ENCODE results near the gene NDFIP2. TPM values are rescaled to one million over a fixed set of nuclear protein-coding genes. Genes with fewer than 3 reads are reported as not detected.

Gene NDFIP2
- total RNA-seq, 4 donors from 2014 or later: 9.0 to 12.8 (median 10.2) TPM

DNA sequence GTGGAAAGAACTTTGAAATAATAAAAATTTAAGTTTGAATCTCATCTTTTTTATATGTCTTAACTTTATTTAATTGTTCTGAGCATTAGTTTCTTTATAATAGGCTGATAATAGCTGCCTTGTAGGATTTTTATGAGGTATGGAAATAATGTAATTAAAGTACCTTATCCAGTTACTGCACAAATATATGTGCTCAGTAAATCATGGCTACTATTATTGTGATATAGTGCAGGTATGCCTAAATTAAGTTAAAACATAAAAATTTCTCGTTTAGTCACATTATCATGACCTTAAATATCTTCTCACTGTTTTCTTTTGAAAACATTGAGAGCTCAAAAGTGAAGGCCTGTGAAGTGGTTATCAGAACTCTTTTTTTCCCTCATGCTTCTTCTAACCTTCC lies 62.9 kb downstream of the NDFIP2 start:
- peaks cover 0 to 2% (median 0%) of the 10 kb centered on the region in 4 donors for H3K4me1 ChIP-seq
- no peaks in the 10 kb centered on the region for H3K9me3 ChIP-seq
- H3K27me3 ChIP-seq: no peaks in the 10 kb centered on the region
- intact Hi-C loops (cut with DNase I): no loop called here
- 81% methylated on average over 1 of the region's 1 CpG for WGBS
- H3K36me3 ChIP-seq: no peaks in the 10 kb centered on the region
- no peak for TF ChIP-seq EP300 (IDR thresholded peaks at IDR 0.05)
- TF ChIP-seq POLR2AphosphoS5 (IDR thresholded peaks at IDR 0.05): no peak
- TF ChIP-seq, protein P1, sequence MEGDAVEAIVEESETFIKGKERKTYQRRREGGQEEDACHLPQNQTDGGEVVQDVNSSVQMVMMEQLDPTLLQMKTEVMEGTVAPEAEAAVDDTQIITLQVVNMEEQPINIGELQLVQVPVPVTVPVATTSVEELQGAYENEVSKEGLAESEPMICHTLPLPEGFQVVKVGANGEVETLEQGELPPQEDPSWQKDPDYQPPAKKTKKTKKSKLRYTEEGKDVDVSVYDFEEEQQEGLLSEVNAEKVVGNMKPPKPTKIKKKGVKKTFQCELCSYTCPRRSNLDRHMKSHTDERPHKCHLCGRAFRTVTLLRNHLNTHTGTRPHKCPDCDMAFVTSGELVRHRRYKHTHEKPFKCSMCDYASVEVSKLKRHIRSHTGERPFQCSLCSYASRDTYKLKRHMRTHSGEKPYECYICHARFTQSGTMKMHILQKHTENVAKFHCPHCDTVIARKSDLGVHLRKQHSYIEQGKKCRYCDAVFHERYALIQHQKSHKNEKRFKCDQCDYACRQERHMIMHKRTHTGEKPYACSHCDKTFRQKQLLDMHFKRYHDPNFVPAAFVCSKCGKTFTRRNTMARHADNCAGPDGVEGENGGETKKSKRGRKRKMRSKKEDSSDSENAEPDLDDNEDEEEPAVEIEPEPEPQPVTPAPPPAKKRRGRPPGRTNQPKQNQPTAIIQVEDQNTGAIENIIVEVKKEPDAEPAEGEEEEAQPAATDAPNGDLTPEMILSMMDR (IDR thresholded peaks at IDR 0.05): no peak
- no peak for TF ChIP-seq POLR2A (IDR thresholded peaks at IDR 0.05; ENCODE audit: low read depth)
- no peak overlapping the region for H3K4me3 ChIP-seq
- no peak overlapping the region for H3K27ac ChIP-seq (replicated peaks in 1 of 4)
- no peak for DNase-seq (ENCODE audit: extremely low spot score)

DNA sequence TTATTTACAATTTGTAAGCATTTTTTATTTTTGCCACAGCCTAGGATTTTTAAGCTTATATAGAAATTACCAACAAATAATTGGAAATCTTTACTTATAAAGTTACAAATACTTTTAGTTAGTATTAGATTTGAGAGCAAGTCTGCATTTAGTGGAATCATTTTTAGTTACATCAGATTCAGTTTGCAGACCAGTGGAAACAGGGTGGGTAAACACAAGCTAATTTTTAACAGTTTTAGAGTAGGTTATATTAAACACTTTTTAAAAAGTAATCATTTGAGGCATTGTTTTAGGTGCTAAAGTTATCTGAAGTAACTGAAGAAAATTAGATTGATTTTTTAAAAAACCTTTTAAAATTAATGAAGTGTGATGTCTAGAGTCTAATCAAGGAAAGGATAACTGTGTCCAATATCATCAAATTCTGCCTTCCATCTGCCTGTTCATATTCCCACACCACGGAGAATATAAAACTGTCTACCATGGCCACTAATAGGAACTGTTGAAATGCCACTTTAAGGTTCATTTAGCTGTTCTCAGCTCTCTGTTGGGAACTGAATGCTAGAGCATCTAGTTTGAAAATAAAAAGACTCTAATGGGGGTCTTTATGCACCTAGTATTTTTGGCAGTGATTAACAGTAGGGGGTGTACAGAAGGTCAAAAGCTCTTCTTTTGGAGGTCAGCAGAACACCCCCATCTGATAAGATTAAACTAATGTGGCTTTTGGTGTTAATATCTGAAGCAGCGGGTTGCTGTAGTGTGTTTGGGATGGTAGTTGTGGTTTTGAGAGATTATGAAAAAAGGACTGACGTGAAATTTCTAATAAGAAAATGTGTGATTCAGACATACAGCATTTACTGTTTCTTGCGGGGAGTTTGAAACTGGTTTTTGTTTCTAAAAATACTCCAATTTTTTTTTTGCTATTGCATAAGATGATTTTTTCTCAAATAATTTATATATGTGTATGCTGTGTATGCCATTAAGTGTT lies 66.5 kb downstream of the NDFIP2 start:
- Histone ChIP-seq H3K27me3 (no peaks in the 10 kb centered on the region), H3K4me1 (peaks cover 0 to 4% (median 2%) of the 10 kb centered on the region in 4 donors), H3K4me3 (no peak overlapping the region), H3K27ac (replicated peaks in 1 of 4) (no peak overlapping the region), H3K9me3 (no peaks in the 10 kb centered on the region), H3K36me3 (no peaks in the 10 kb centered on the region)
- 88% methylated on average over 4 of the region's 4 CpGs for WGBS
- no peak for DNase-seq (ENCODE audit: extremely low spot score)
- TF ChIP-seq EP300 (IDR thresholded peaks at IDR 0.05): no peak
- TF ChIP-seq, protein P1 (IDR thresholded peaks at IDR 0.05): no peak
- TF ChIP-seq POLR2A (IDR thresholded peaks at IDR 0.05; ENCODE audit: low read depth): no peak
- no peak for TF ChIP-seq POLR2AphosphoS5 (IDR thresholded peaks at IDR 0.05)
- intact Hi-C loops (cut with DNase I): no loop called here

- intact Hi-C loops (cut with DNase I): no loop called here
- DNase-seq (ENCODE audit: extremely low spot score): no peak
- no peak overlapping the region for H3K27ac ChIP-seq (replicated peaks in 1 of 4)
- no peak for TF ChIP-seq POLR2AphosphoS5 (IDR thresholded peaks at IDR 0.05)
- TF ChIP-seq, protein P1 (IDR thresholded peaks at IDR 0.05): peak in 1 of 3 experiments; percentile 13
- peaks cover 0 to 4% (median 2%) of the 10 kb centered on the region in 4 donors for H3K4me1 ChIP-seq
- no peak overlapping the region for H3K4me3 ChIP-seq
- no peaks in the 10 kb centered on the region for H3K9me3 ChIP-seq
- no peaks in the 10 kb centered on the region for H3K36me3 ChIP-seq
- no peaks in the 10 kb centered on the region for H3K27me3 ChIP-seq
Observed at GRCh38 chr13:79548902-79549301, 67.9 kb downstream of the NDFIP2 start.

- Histone ChIP-seq H3K4me1 (peaks cover 0 to 4% (median 2%) of the 10 kb centered on the region in 4 donors), H3K9me3 (no peaks in the 10 kb centered on the region), H3K27ac (replicated peaks in 1 of 4) (no peak overlapping the region), H3K27me3 (no peaks in the 10 kb centered on the region), H3K36me3 (no peaks in the 10 kb centered on the region), H3K4me3 (no peak overlapping the region)
- 80% methylated on average over 2 of the region's 2 CpGs for WGBS
- DNase-seq (ENCODE audit: extremely low spot score): no peak
- no peak for TF ChIP-seq POLR2A (IDR thresholded peaks at IDR 0.05; ENCODE audit: low read depth)
- no peak for TF ChIP-seq EP300 (IDR thresholded peaks at IDR 0.05)
- TF ChIP-seq POLR2AphosphoS5 (IDR thresholded peaks at IDR 0.05): no peak
- TF ChIP-seq, protein P1 (IDR thresholded peaks at IDR 0.05): no peak
- intact Hi-C loops (cut with DNase I): no loop called here
Observed at GRCh38 chr13:79549355-79550106, 68.6 kb downstream of the NDFIP2 start.

Data from esophagus muscularis mucosa (tissue), 4 donors.